ENCODE results near the gene EVPL. TPM values are rescaled to one million over a fixed set of nuclear protein-coding genes. Genes with fewer than 3 reads are reported as not detected.
A peak's percentile ranks its signal among the peaks of the same experiment; 100 is the strongest.

The EVPL gene
- total and polyA plus RNA-seq, 4 donors, result 10.9 to 38.4 (median 35.0) TPM

DNA sequence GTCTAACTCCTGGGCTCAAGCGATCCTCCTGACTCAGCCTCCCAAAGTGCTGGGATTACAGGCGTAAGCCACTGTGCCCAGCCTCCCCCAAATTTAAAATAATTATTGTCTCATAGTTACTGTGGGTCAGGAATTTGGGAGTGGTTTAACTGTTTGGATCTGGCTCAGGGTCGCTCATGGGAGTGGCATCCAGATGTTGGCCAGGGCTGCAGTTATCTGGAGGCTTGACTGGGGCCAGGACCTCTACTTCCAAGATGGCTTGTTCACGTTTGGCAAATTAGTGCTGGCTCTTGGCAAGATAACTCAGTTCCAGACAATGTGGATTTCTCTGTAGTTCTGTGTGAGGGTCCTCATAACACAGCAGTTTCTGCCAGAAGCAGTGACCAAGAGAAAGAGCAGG, 40.1 kb downstream of the EVPL start:
- Histone ChIP-seq H3K36me3 (ENCODE audit: control insufficient read depth in 4 of 4, insufficient read depth in 4 of 4, low read length in 4 of 4) (peaks cover 0 to 18% (median 6%) of the 10 kb centered on the region in 4 donors), H3K9ac (ENCODE audit: insufficient read depth in 1 of 2, low read length in 2 of 2) (no peak overlapping the region), H3K4me3 (no peak overlapping the region), H3K27me3 (ENCODE audit: control insufficient read depth in 3 of 3, insufficient read depth in 3 of 3, low read length in 2 of 3) (no peaks in the 10 kb centered on the region), H3K27ac (ENCODE audit: low read depth in 1 of 2, low read length in 1 of 2) (no peak overlapping the region), H3K9me3 (ENCODE audit: control insufficient read depth in 4 of 4, insufficient read depth in 3 of 4, low read length in 3 of 4) (no peaks in the 10 kb centered on the region), H3K4me1 (ENCODE audit: control insufficient read depth in 5 of 5, insufficient read depth in 5 of 5, low read length in 5 of 5) (peaks cover 0 to 18% (median 5%) of the 10 kb centered on the region in 5 donors)
- ATAC-seq (ENCODE audit: insufficient read depth, low FRiP score), result no peak
- 81 to 94% methylated on average over 4 of the region's 4 CpGs for WGBS, 2 donors
- no peak for DNase-seq
- TF ChIP-seq, protein P1, sequence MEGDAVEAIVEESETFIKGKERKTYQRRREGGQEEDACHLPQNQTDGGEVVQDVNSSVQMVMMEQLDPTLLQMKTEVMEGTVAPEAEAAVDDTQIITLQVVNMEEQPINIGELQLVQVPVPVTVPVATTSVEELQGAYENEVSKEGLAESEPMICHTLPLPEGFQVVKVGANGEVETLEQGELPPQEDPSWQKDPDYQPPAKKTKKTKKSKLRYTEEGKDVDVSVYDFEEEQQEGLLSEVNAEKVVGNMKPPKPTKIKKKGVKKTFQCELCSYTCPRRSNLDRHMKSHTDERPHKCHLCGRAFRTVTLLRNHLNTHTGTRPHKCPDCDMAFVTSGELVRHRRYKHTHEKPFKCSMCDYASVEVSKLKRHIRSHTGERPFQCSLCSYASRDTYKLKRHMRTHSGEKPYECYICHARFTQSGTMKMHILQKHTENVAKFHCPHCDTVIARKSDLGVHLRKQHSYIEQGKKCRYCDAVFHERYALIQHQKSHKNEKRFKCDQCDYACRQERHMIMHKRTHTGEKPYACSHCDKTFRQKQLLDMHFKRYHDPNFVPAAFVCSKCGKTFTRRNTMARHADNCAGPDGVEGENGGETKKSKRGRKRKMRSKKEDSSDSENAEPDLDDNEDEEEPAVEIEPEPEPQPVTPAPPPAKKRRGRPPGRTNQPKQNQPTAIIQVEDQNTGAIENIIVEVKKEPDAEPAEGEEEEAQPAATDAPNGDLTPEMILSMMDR (IDR thresholded peaks at IDR 0.05; ENCODE audit: control extremely low read depth, extremely low read depth), result no peak

DNA sequence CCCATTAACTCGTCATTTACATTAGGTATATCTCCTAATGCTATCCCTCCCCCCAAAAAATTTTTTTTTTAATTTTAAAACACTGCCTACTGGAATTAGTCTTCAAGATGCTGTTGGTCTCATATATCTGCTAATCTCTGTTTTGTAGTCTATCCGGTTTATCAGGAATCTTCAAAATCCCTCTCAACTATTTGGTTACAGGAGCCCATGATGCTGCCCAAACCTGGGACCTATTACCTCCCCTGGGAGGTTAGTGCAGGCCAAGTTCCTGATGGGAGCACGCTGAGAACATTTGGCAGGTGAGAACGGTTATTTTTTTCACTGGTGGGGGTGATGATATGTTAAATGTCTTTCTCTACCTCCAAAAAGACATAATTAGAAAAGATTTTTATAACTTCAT, 41.1 kb downstream of the EVPL start:
- TF ChIP-seq, protein P1 (IDR thresholded peaks at IDR 0.05; ENCODE audit: control extremely low read depth, extremely low read depth), result no peak
- ATAC-seq (ENCODE audit: insufficient read depth, low FRiP score), result no peak
- Histone ChIP-seq H3K9ac (ENCODE audit: insufficient read depth in 1 of 2, low read length in 2 of 2) (no peak overlapping the region), H3K36me3 (ENCODE audit: control insufficient read depth in 4 of 4, insufficient read depth in 4 of 4, low read length in 4 of 4) (peaks cover 0 to 10% (median 2%) of the 10 kb centered on the region in 4 donors), H3K27me3 (ENCODE audit: control insufficient read depth in 3 of 3, insufficient read depth in 3 of 3, low read length in 2 of 3) (no peaks in the 10 kb centered on the region), H3K4me3 (no peak overlapping the region), H3K9me3 (ENCODE audit: control insufficient read depth in 4 of 4, insufficient read depth in 3 of 4, low read length in 3 of 4) (no peaks in the 10 kb centered on the region), H3K27ac (ENCODE audit: low read depth in 1 of 2, low read length in 1 of 2) (no peak overlapping the region), H3K4me1 (ENCODE audit: control insufficient read depth in 5 of 5, insufficient read depth in 5 of 5, low read length in 5 of 5) (peaks cover 0 to 23% (median 8%) of the 10 kb centered on the region in 5 donors)
- DNase-seq, result no peak
- WGBS, 2 donors, result 95% methylated on average over 4 of the region's 4 CpGs

DNA sequence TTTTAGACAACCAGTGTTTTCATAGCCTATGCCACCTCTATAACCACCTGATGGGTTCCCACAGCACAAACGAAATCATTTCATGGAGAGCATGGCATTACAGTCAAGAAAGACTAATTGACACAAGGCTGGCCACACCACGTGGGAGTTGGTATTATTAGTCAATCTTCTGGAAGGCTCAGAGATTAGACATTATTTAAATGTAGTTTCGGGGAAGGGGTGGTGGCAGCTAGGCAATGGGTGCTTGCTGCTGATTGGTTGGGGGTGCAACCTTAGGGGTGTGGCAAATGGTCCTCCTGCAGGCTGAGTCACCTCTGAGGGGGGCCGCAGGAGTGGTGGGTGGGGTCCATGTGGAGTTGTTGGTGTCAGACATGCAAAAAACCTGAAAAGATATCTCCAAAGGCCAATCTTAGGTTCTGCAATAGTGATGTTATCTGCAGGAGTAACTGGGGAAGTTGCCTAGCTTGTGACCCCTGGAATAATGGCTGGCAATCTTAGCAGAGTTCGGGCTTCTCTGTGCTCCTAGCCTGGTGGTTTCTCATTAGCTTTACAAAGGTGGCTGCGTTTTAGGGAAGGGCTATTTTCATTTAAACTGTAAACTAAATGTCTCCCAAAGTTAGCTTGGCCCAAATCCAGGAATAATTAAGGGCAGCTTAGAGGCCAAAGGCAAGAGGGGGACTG, 43.5 kb downstream of the EVPL start:
- WGBS, 2 donors, result 52 to 69% methylated on average over 6 of the region's 6 CpGs
- ATAC-seq (ENCODE audit: insufficient read depth, low FRiP score), result peak; percentile 35
- TF ChIP-seq, protein P1 (IDR thresholded peaks at IDR 0.05; ENCODE audit: control extremely low read depth, extremely low read depth), result no peak
- DNase-seq, result no peak
- H3K27ac ChIP-seq (ENCODE audit: low read depth in 1 of 2, low read length in 1 of 2), result peak overlapping the region in 1 of 2 donors; percentile 43
- no peaks in the 10 kb centered on the region for H3K27me3 ChIP-seq (ENCODE audit: control insufficient read depth in 3 of 3, insufficient read depth in 3 of 3, low read length in 2 of 3)
- H3K9ac ChIP-seq (ENCODE audit: insufficient read depth in 1 of 2, low read length in 2 of 2), result no peak overlapping the region
- no peaks in the 10 kb centered on the region for H3K9me3 ChIP-seq (ENCODE audit: control insufficient read depth in 4 of 4, insufficient read depth in 3 of 4, low read length in 3 of 4)
- H3K36me3 ChIP-seq (ENCODE audit: control insufficient read depth in 4 of 4, insufficient read depth in 4 of 4, low read length in 4 of 4), result peaks cover 0 to 8% (median 2%) of the 10 kb centered on the region in 4 donors
- peaks cover 0 to 37% (median 8%) of the 10 kb centered on the region in 5 donors for H3K4me1 ChIP-seq (ENCODE audit: control insufficient read depth in 5 of 5, insufficient read depth in 5 of 5, low read length in 5 of 5)
- H3K4me3 ChIP-seq, result no peak overlapping the region

All from lung (tissue), 12 donors.